ENCODE data around the gene SLC25A21. TPM values are rescaled to one million over a fixed set of nuclear protein-coding genes. Genes with fewer than 3 reads are reported as not detected.

SLC25A21 gene
- total RNA-seq, 1 donor from 2014 or later: 2.3 TPM

DNA sequence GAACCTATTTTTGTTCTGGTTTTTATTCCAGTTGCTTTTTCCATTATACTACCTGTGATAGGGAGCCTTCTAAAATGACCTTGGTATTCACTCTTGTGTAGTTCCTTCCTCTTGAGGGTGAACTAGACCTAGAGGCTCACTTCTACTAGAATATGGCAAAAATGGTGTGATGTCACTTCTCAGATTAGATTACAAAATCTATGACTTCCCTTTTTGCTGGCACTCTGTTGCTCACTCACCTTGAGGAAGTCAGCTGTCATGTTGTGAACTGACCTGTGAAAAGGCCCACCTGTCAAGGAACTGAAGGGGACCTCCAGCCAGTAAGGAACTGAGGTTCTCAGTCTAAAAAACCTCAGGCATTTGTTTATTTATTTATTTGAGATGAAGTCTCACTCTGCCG lies 31.0 kb upstream of the SLC25A21 start:
- H3K27ac Mint-ChIP-seq: no peak overlapping the region
- H3K4me1 Mint-ChIP-seq: peaks cover 6% of the 10 kb centered on the region
- TF ChIP-seq, protein P1, sequence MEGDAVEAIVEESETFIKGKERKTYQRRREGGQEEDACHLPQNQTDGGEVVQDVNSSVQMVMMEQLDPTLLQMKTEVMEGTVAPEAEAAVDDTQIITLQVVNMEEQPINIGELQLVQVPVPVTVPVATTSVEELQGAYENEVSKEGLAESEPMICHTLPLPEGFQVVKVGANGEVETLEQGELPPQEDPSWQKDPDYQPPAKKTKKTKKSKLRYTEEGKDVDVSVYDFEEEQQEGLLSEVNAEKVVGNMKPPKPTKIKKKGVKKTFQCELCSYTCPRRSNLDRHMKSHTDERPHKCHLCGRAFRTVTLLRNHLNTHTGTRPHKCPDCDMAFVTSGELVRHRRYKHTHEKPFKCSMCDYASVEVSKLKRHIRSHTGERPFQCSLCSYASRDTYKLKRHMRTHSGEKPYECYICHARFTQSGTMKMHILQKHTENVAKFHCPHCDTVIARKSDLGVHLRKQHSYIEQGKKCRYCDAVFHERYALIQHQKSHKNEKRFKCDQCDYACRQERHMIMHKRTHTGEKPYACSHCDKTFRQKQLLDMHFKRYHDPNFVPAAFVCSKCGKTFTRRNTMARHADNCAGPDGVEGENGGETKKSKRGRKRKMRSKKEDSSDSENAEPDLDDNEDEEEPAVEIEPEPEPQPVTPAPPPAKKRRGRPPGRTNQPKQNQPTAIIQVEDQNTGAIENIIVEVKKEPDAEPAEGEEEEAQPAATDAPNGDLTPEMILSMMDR (IDR thresholded peaks at IDR 0.05; ENCODE audit: unreplicated experiment): no peak
- H3K9me3 Mint-ChIP-seq: peaks cover 24% of the 10 kb centered on the region
- no peak for DNase-seq (ENCODE audit: low spot score in 2 of 2, unreplicated experiment in 2 of 2)
- H3K27me3 Mint-ChIP-seq (ENCODE audit: low read depth): no peaks in the 10 kb centered on the region
- no peak overlapping the region for H3K4me3 Mint-ChIP-seq
- H3K36me3 Mint-ChIP-seq: peaks cover 26% of the 10 kb centered on the region

DNA sequence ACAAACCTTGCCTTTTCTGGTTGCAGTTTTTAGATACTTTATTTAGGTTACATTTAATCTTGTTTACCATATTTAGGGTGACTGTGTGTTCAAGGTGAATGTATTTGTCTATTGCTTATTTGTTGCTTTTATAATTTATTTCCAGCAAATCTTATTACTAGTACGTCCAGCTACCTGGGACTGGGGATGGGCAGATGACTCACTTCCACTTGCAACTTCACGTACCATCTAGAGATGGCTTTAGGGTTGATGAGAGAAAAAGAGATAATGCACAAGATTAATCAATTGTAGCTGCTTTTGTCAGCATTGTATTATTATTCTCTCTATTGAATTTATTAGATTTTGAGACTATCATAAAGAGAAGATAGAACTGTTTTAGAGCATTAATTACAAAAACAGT lies 30.4 kb upstream of the SLC25A21 start:
- DNase-seq (ENCODE audit: low spot score in 2 of 2, unreplicated experiment in 2 of 2): no peak
- Mint-ChIP-seq H3K27me3 (ENCODE audit: low read depth) (no peaks in the 10 kb centered on the region), H3K4me1 (peaks cover 11% of the 10 kb centered on the region), H3K4me3 (no peak overlapping the region), H3K36me3 (peaks cover 24% of the 10 kb centered on the region), H3K27ac (no peak overlapping the region), H3K9me3 (peaks cover 24% of the 10 kb centered on the region)
- TF ChIP-seq, protein P1 (IDR thresholded peaks at IDR 0.05; ENCODE audit: unreplicated experiment): no peak

GRCh38 chr14:37202265-37202664 lies 29.9 kb upstream of the SLC25A21 start:
- TF ChIP-seq, protein P1 (IDR thresholded peaks at IDR 0.05; ENCODE audit: unreplicated experiment): no peak
- no peak overlapping the region for H3K4me3 Mint-ChIP-seq
- H3K36me3 Mint-ChIP-seq: peaks cover 23% of the 10 kb centered on the region
- peaks cover 15% of the 10 kb centered on the region for H3K4me1 Mint-ChIP-seq
- no peak overlapping the region for H3K27ac Mint-ChIP-seq
- peaks cover 23% of the 10 kb centered on the region for H3K9me3 Mint-ChIP-seq
- no peak for DNase-seq (ENCODE audit: low spot score in 2 of 2, unreplicated experiment in 2 of 2)
- no peaks in the 10 kb centered on the region for H3K27me3 Mint-ChIP-seq (ENCODE audit: low read depth)

DNA sequence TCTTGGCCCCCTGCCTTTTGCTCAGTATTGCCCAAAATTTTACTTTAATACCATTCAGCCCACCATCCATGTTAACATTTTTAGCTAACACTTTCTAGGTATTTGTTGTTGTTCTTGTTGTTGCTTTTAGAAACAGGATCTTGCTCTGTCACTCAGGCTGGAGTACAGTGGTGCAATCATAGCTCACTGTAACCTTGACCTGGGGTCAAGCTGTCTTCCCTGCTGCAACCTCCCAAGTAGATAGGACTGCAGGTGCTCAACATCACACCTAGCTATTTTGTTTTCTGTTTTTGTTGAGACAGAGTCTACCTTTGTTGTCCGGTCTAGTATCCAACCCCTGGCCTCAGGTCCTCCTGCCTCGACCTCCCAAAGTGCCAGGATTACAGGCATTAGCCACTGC lies 29.3 kb upstream of the SLC25A21 start:
- Mint-ChIP-seq H3K4me3 (no peak overlapping the region), H3K9me3 (peaks cover 18% of the 10 kb centered on the region), H3K27ac (no peak overlapping the region), H3K4me1 (peaks cover 15% of the 10 kb centered on the region), H3K36me3 (peaks cover 19% of the 10 kb centered on the region), H3K27me3 (ENCODE audit: low read depth) (no peaks in the 10 kb centered on the region)
- TF ChIP-seq, protein P1 (IDR thresholded peaks at IDR 0.05; ENCODE audit: unreplicated experiment): no peak
- no peak for DNase-seq (ENCODE audit: low spot score in 2 of 2, unreplicated experiment in 2 of 2)

GRCh38 chr14:37198907-37199306 lies 26.5 kb upstream of the SLC25A21 start:
- peaks cover under 1% of the 10 kb centered on the region for H3K9me3 Mint-ChIP-seq
- TF ChIP-seq, protein P1 (IDR thresholded peaks at IDR 0.05; ENCODE audit: unreplicated experiment): no peak
- peaks cover 15% of the 10 kb centered on the region for H3K4me1 Mint-ChIP-seq
- peak overlapping the region; percentile 94 for H3K4me3 Mint-ChIP-seq
- peaks cover 1% of the 10 kb centered on the region for H3K36me3 Mint-ChIP-seq
- H3K27ac Mint-ChIP-seq: no peak overlapping the region
- H3K27me3 Mint-ChIP-seq (ENCODE audit: low read depth): no peaks in the 10 kb centered on the region
- no peak for DNase-seq (ENCODE audit: low spot score in 2 of 2, unreplicated experiment in 2 of 2)

- Mint-ChIP-seq H3K27ac (peak overlapping the region; percentile 99), H3K4me1 (peaks cover 15% of the 10 kb centered on the region), H3K27me3 (ENCODE audit: low read depth) (no peaks in the 10 kb centered on the region), H3K9me3 (no peaks in the 10 kb centered on the region), H3K36me3 (no peaks in the 10 kb centered on the region), H3K4me3 (peak overlapping the region; percentile 94)
- TF ChIP-seq, protein P1 (IDR thresholded peaks at IDR 0.05; ENCODE audit: unreplicated experiment): no peak
- DNase-seq (ENCODE audit: low spot score in 2 of 2, unreplicated experiment in 2 of 2): no peak
Measured at GRCh38 chr14:37198273-37198598, 25.8 kb upstream of the SLC25A21 start.
